Sigmoid colon (tissue), 4 donors: Measurements from ENCODE around the gene ADGRV1.

Experiments used
- CTCF ChIP-seq, 4 experiments: fragments of 450-650 bp in 3 of 4; fragments of 200-600 bp in 1 of 4; IDR thresholded peaks; one replicate each; pipeline ENCODE4 v1.5.1; 2016 to 2019; ENCODE audit warnings: antibody characterized with exemption in 4 of 4, mild to moderate bottlenecking in 3 of 4, moderate library complexity in 2 of 4
- POLR2A ChIP-seq, 2 donors: fragments of 450-650 bp; IDR thresholded peaks; one replicate each; pipeline ENCODE4 v1.6.1; 2016; ENCODE audit warnings: antibody characterized with exemption in 2 of 2, mild to moderate bottlenecking in 2 of 2, moderate library complexity in 2 of 2
- POLR2AphosphoS5 ChIP-seq, 4 donors: sonication (generic); formaldehyde crosslinking; IDR thresholded peaks; one replicate each; pipeline ENCODE4 v1.6.1; 2017; ENCODE audit warnings: antibody characterized with exemption in 4 of 4

GRCh38 chr5:91155274-91155673 is 596.7 kb downstream of the ADGRV1 start:
- TF ChIP-seq CTCF (IDR thresholded peaks at IDR 0.05) (no peak), POLR2AphosphoS5 (IDR thresholded peaks at IDR 0.05) (no peak), POLR2A (IDR thresholded peaks at IDR 0.05) (no peak)
